T1000 (cell line): ENCODE results near the gene AMIGO2.

Source experiments
- DNase-seq: peaks from one replicate; lab custom pipeline; 2025; ENCODE audit warnings: mixed read lengths; lab: John Stamatoyannopoulos, UW

Gene AMIGO2

GRCh38 chr12:47097276-47097896, 17.6 kb upstream of the AMIGO2 start:
- DNase-seq: no peak

- no peak for DNase-seq
Observed at GRCh38 chr12:47095446-47096236, 15.9 kb upstream of the AMIGO2 start.

- DNase-seq: no peak
Observed at GRCh38 chr12:47094804-47095203, 15.0 kb upstream of the AMIGO2 start.

- no peak for DNase-seq
Observed at GRCh38 chr12:47091009-47091408, 11.2 kb upstream of the AMIGO2 start.

GRCh38 chr12:47088021-47088944, 8.5 kb upstream of the AMIGO2 start:
- DNase-seq: no peak

- no peak for DNase-seq
Observed at GRCh38 chr12:47087088-47087688, 7.4 kb upstream of the AMIGO2 start.

- DNase-seq: no peak
Observed at GRCh38 chr12:47085815-47086252, 6.1 kb upstream of the AMIGO2 start.

- DNase-seq: no peak
Observed at GRCh38 chr12:47084172-47084571, 4.4 kb upstream of the AMIGO2 start.

GRCh38 chr12:47082796-47083621, 3.2 kb upstream of the AMIGO2 start:
- DNase-seq: peak; percentile 35

GRCh38 chr12:47082283-47082682, 2.5 kb upstream of the AMIGO2 start:
- no peak for DNase-seq

- peak; percentile 39 for DNase-seq
Observed at GRCh38 chr12:47080725-47081502, 1.2 kb upstream of the AMIGO2 start.

GRCh38 chr12:47079981-47080724, 394 bp upstream of the AMIGO2 start:
- peak; percentile 46 for DNase-seq

- no peak for DNase-seq
Observed at GRCh38 chr12:47078733-47079467, 859 bp downstream of the AMIGO2 start.

- no peak for DNase-seq
Observed at GRCh38 chr12:47078086-47078395, 1.7 kb downstream of the AMIGO2 start.

GRCh38 chr12:47077206-47078085, 2.3 kb downstream of the AMIGO2 start:
- DNase-seq: no peak

- DNase-seq: no peak
Observed at GRCh38 chr12:47075192-47076084, 4.3 kb downstream of the AMIGO2 start.

- no peak for DNase-seq
Observed at GRCh38 chr12:47074757-47075156, 5.0 kb downstream of the AMIGO2 start.
